ENCODE measurements around the gene KCNQ2.

The KCNQ2 gene

GRCh38 chr20:63440366-63440955, 32.0 kb downstream of the KCNQ2 start:
- ChIA-PET CTCF (no interaction called here), POLR2A (no interaction called here)
- no peak for DNase-seq (ENCODE audit: low read depth, low spot score)
- TF ChIP-seq CTCF (IDR thresholded peaks at IDR 0.05; ENCODE audit: insufficient read depth, low read length, missing control alignments) = no peak
- H3K4me3 ChIP-seq (ENCODE audit: low read depth, low read length) = no peak overlapping the region

- CTCF ChIA-PET = no interaction called here
- no peak for TF ChIP-seq CTCF (IDR thresholded peaks at IDR 0.05; ENCODE audit: insufficient read depth, low read length, missing control alignments)
- no peak for DNase-seq (ENCODE audit: low read depth, low spot score)
- H3K4me3 ChIP-seq (ENCODE audit: low read depth, low read length) = no peak overlapping the region
- POLR2A ChIA-PET = no interaction called here
These were observed 32.6 kb downstream of the KCNQ2 start for GRCh38 chr20:63439866-63440265.

- no peak for TF ChIP-seq CTCF (IDR thresholded peaks at IDR 0.05; ENCODE audit: insufficient read depth, low read length, missing control alignments)
- no peak for DNase-seq (ENCODE audit: low read depth, low spot score)
- POLR2A ChIA-PET = no interaction called here
- H3K4me3 ChIP-seq (ENCODE audit: low read depth, low read length) = no peak overlapping the region
- CTCF ChIA-PET = no interaction called here
These were observed 34.3 kb downstream of the KCNQ2 start for GRCh38 chr20:63438121-63438520.

GRCh38 chr20:63435552-63435951, 36.9 kb downstream of the KCNQ2 start:
- no peak for TF ChIP-seq CTCF (IDR thresholded peaks at IDR 0.05; ENCODE audit: insufficient read depth, low read length, missing control alignments)
- ChIA-PET POLR2A (no interaction called here), CTCF (no interaction called here)
- H3K4me3 ChIP-seq (ENCODE audit: low read depth, low read length) = no peak overlapping the region
- no peak for DNase-seq (ENCODE audit: low read depth, low spot score)

GRCh38 chr20:63434599-63435378, 37.7 kb downstream of the KCNQ2 start:
- DNase-seq (ENCODE audit: low read depth, low spot score) = no peak
- H3K4me3 ChIP-seq (ENCODE audit: low read depth, low read length) = no peak overlapping the region
- peak; percentile 73 for TF ChIP-seq CTCF (IDR thresholded peaks at IDR 0.05; ENCODE audit: insufficient read depth, low read length, missing control alignments)
- ChIA-PET POLR2A (no interaction called here), CTCF (interaction anchor here (0.7 to 1.0 kb wide), 4 partner anchors 13 to 211 kb away, joined by 3 to 4 read pairs (median 4); no protein-coding TSS in a partner anchor)

- POLR2A ChIA-PET = no interaction called here
- no peak overlapping the region for H3K4me3 ChIP-seq (ENCODE audit: low read depth, low read length)
- TF ChIP-seq CTCF (IDR thresholded peaks at IDR 0.05; ENCODE audit: insufficient read depth, low read length, missing control alignments) = no peak
- DNase-seq (ENCODE audit: low read depth, low spot score) = no peak
- CTCF ChIA-PET = interaction anchor here (0.7 to 1.0 kb wide), 3 partner anchors 14 to 45 kb away, joined by 4 read pairs; no protein-coding TSS in a partner anchor
These were observed 38.5 kb downstream of the KCNQ2 start for GRCh38 chr20:63433756-63434531.
